ENCODE measurements around the gene RGS3. TPM values are rescaled to one million over a fixed set of nuclear protein-coding genes. Genes with fewer than 3 reads are reported as not detected.

RGS3 gene
- total RNA-seq, 1 experiment from 2014 or later, result 39.4 TPM

DNA sequence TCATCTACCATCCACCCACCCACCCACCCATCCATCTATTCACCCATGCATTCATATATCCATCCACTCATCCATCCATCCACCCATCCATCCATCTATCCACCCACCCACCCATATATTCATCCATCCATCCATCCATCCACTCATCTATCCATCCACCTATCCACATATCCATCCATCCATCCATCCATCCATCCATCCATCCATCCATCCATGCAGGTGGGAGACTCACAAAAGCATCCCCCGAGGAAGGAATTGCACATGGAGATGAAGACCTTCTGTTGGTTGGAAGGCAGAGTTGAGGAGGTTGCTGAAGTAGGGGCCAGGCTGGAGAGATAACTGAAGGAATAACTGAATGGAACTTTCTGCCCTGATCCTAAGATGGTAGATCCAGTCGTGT is 126.9 kb downstream of the RGS3 start:
- no peak overlapping the region for H3K9ac ChIP-seq (ENCODE audit: low read length)
- ChIA-PET POLR2A (no interaction called here), CTCF (interaction anchor here (1.3 to 11.8 kb wide), 4 partner anchors 11 to 144 kb away, joined by 3 to 287 read pairs (median 26); no protein-coding TSS in a partner anchor), RAD21 (ENCODE audit: low non-redundant PET in 1 of 2, low total read pairs in 2 of 2, uncharacterized antibody in 2 of 2, unreplicated experiment in 2 of 2) (interaction anchor here in 1 of 2 experiments (0.6 to 2.8 kb wide), 3 partner anchors 48 to 68 kb away, joined by 3 to 28 read pairs (median 19); no protein-coding TSS in a partner anchor)
- H3K36me3 ChIP-seq (ENCODE audit: control insufficient read depth in 1 of 2, insufficient read depth in 2 of 2, low read length in 2 of 2), result 0 out of 4 replicates have a peak, but pooled peaks cover 0 to 4% of the 10 kb centered on the region in 2 experiments
- H3K9me3 ChIP-seq (ENCODE audit: control insufficient read depth in 1 of 2, insufficient read depth in 1 of 2, low read depth in 1 of 2, low read length in 2 of 2), result no peaks in the 10 kb centered on the region
- TF ChIP-seq, protein P1, sequence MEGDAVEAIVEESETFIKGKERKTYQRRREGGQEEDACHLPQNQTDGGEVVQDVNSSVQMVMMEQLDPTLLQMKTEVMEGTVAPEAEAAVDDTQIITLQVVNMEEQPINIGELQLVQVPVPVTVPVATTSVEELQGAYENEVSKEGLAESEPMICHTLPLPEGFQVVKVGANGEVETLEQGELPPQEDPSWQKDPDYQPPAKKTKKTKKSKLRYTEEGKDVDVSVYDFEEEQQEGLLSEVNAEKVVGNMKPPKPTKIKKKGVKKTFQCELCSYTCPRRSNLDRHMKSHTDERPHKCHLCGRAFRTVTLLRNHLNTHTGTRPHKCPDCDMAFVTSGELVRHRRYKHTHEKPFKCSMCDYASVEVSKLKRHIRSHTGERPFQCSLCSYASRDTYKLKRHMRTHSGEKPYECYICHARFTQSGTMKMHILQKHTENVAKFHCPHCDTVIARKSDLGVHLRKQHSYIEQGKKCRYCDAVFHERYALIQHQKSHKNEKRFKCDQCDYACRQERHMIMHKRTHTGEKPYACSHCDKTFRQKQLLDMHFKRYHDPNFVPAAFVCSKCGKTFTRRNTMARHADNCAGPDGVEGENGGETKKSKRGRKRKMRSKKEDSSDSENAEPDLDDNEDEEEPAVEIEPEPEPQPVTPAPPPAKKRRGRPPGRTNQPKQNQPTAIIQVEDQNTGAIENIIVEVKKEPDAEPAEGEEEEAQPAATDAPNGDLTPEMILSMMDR (IDR thresholded peaks at IDR 0.05 in 2 of 3, conservative IDR thresholded peaks at IDR 0.05 in 1 of 3; ENCODE audit: borderline replicate concordance in 1 of 3, insufficient read depth in 1 of 3, low read depth in 2 of 3, low read length in 2 of 3), result no peak
- TF ChIP-seq ZFX (IDR thresholded peaks at IDR 0.05) (no peak), SIN3A (IDR thresholded peaks at IDR 0.05; ENCODE audit: low read depth) (no peak), POLR2AphosphoS5 (IDR thresholded peaks at IDR 0.05; ENCODE audit: low read depth, low read length) (no peak), YY1 (IDR thresholded peaks at IDR 0.05; ENCODE audit: extremely low read depth, insufficient replicate concordance, low read depth, low read length) (no peak), JUND (IDR thresholded peaks at IDR 0.05) (no peak), RAD21 (IDR thresholded peaks at IDR 0.05; ENCODE audit: low read depth) (no peak), SP1 (IDR thresholded peaks at IDR 0.05; ENCODE audit: low read depth) (no peak), REST (IDR thresholded peaks at IDR 0.05; ENCODE audit: low read depth) (no peak), CEBPB (IDR thresholded peaks at IDR 0.05; ENCODE audit: low read depth) (no peak)
- peaks cover 9 to 16% of the 10 kb centered on the region in 2 experiments for H3K4me1 ChIP-seq (ENCODE audit: control insufficient read depth in 1 of 2, insufficient read depth in 2 of 2, low read length in 2 of 2)
- H3K4me2 ChIP-seq (ENCODE audit: low read length), result no peak overlapping the region
- intact Hi-C loops (cut with micrococcal nuclease), result loop anchor here (2.0 kb wide), 1 partner anchor 144 kb away; no protein-coding TSS in a partner anchor
- no peak overlapping the region for H3K4me3 ChIP-seq (replicated peaks in 1 of 2; ENCODE audit: low read depth in 1 of 2, low read length in 2 of 2)
- H3K27me3 ChIP-seq (ENCODE audit: insufficient read depth, low read length), result no peaks in the 10 kb centered on the region
- BruUV-seq (replicated peaks), result no TSS peak
- H3K79me2 ChIP-seq (ENCODE audit: insufficient read depth, low read length), result no peaks in the 10 kb centered on the region
- no peak for ATAC-seq
- no peak overlapping the region for H3K27ac ChIP-seq (ENCODE audit: low read depth, low read length)
- no peak for DNase-seq (ENCODE audit: low read depth, low spot score)
- no peaks in the 10 kb centered on the region for H4K20me1 ChIP-seq (ENCODE audit: insufficient read depth)
- no peak overlapping the region for H2AFZ ChIP-seq (ENCODE audit: low read depth, low read length, poor library complexity, severe bottlenecking)
- H3K9me2 ChIP-seq (ENCODE audit: insufficient read depth), result no peaks in the 10 kb centered on the region
